Caco-2 (cell line): ENCODE results near the gene TRPM7. TPM values are rescaled to one million over a fixed set of nuclear protein-coding genes. Genes with fewer than 3 reads are reported as not detected.

Source experiments
- BruUV-seq: library from RNA; stranded (reverse); fragments of 400-500 nt; replicated peaks from 2 replicates; lab custom pipeline; 2021; lab: Mats Ljungman, UMichigan
- CTCF ChIA-PET: fragments of 300-600 bp; sonication (Branson Sonifier 250); formaldehyde crosslinking; loops from one replicate; lab custom pipeline; 2022; ENCODE audit warnings: antibody characterized with exemption; lab: Charles Lee
- POLR2A ChIA-PET: fragments of 300-600 bp; sonication (Branson Sonifier 250); formaldehyde crosslinking; loops from one replicate; lab custom pipeline; 2022; ENCODE audit warnings: antibody characterized with exemption; lab: Charles Lee
- DNase-seq, 2 experiments: peaks; one replicate each; pipeline versions ENCODE4 v3.0.0 to v3.0.0-alpha.2; 2020 to 2022
- H3K27me3 ChIP-seq: replicated peaks from 2 replicates; pipeline ENCODE4 v1.6.0; 2011; ENCODE audit warnings: low read length; ENCODE audit not compliant: control insufficient read depth, insufficient read depth
- H3K36me3 ChIP-seq: 2 replicates; pipeline ENCODE4 v1.5.1; 2011; ENCODE audit warnings: low read length; ENCODE audit not compliant: control insufficient read depth, insufficient read depth
- H3K4me1 ChIP-seq: fragments of 250-450 bp; sonication (Bioruptor Pico); 2 replicates; pipeline ENCODE4 v1.5.1; 2020; ENCODE audit warnings: mild to moderate bottlenecking
- H3K4me3 ChIP-seq: 2 replicates; pipeline ENCODE4 v1.5.1; 2011; ENCODE audit warnings: low read depth, mild to moderate bottlenecking, control low read depth, low read length
- H3K9me3 ChIP-seq: fragments of 250-450 bp; sonication (Bioruptor Pico); 2 replicates; pipeline ENCODE4 v1.5.1; 2020; ENCODE audit warnings: mild to moderate bottlenecking, moderate library complexity
- H3K27ac Mint-ChIP-seq: one replicate; pipeline ENCODE4 v1.8.0; 2022; ENCODE audit warnings: mixed read lengths; ENCODE audit not compliant: unreplicated experiment
- H3K27me3 Mint-ChIP-seq: one replicate; pipeline ENCODE4 v1.8.0; 2022; ENCODE audit warnings: mixed read lengths; ENCODE audit not compliant: insufficient read depth, unreplicated experiment
- H3K36me3 Mint-ChIP-seq: one replicate; pipeline ENCODE4 v1.8.0; 2022; ENCODE audit warnings: mild to moderate bottlenecking, mixed read lengths; ENCODE audit not compliant: insufficient read depth, unreplicated experiment
- H3K4me1 Mint-ChIP-seq: one replicate; pipeline ENCODE4 v1.8.0; 2022; ENCODE audit warnings: low read depth, mixed read lengths; ENCODE audit not compliant: unreplicated experiment
- H3K4me3 Mint-ChIP-seq: one replicate; pipeline ENCODE4 v1.8.0; 2022; ENCODE audit warnings: mild to moderate bottlenecking, moderate library complexity, mixed read lengths; ENCODE audit not compliant: unreplicated experiment
- H3K9me3 Mint-ChIP-seq: one replicate; pipeline ENCODE4 v1.8.0; 2022; ENCODE audit warnings: mixed read lengths; ENCODE audit not compliant: unreplicated experiment
- intact Hi-C: fragments of 100-400 bp; cut with micrococcal nuclease; formaldehyde crosslinking; loops from one replicate; pipeline ENCODE4 v1.10.0; 2022; ENCODE audit not compliant: unreplicated experiment
- total RNA-seq: library from RNA; stranded (reverse); gene quantifications from 2 replicates; pipeline ENCODE4 v1.2.3, GENCODE V29; 2022
- TF ChIP-seq, protein P1 (sequence below), 2 experiments: fragments of 200-600 bp in 1 of 2; IDR thresholded peaks; 1 replicate in 1 of 2; 2 replicates in 1 of 2; pipeline versions ENCODE4 v1.5.1 to v1.8.0; 2011 to 2022; ENCODE audit warnings: antibody characterized with exemption in 1 of 2, control low read depth in 1 of 2, inconsistent platforms in 1 of 2, low read depth in 1 of 2, low read length in 1 of 2, mild to moderate bottlenecking in 1 of 2, moderate library complexity in 1 of 2; ENCODE audit not compliant: insufficient read depth in 1 of 2, severe bottlenecking in 1 of 2, unreplicated experiment in 1 of 2

TRPM7 gene
- total RNA-seq, 1 experiment from 2014 or later = 70.9 TPM

DNA sequence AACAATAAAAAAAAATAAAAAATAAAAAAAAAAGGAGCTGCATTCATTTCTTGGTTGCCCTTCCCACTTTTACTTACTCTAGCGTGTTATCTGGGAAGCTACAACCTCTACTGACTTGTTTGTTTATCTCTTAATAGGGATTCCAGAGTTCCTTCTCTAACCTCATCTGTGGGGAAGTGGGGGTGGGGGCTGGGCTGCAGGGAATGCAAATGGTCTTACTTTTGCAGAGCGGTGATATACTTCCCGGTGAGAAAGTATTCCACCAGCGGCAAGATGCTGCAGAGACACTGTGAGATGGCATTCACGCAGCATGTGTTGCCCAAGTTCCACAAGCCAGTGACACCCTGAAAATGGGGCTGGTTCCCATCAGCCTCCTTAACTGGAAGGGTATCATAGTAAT is 142.2 kb downstream of the TRPM7 start:
- DNase-seq = no peak
- no peak overlapping the region for H3K27ac Mint-ChIP-seq
- BruUV-seq = no TSS peak
- Histone ChIP-seq H3K4me3 (no peak overlapping the region), H3K27me3 (no peaks in the 10 kb centered on the region), H3K36me3 (no peaks in the 10 kb centered on the region), H3K9me3 (no peaks in the 10 kb centered on the region), H3K4me1 (no peaks in the 10 kb centered on the region)
- no peaks in the 10 kb centered on the region for H3K9me3 Mint-ChIP-seq
- ChIA-PET CTCF (no interaction called here), POLR2A (no interaction called here)
- intact Hi-C loops = loop anchor here (10.0 kb wide), 1 partner anchor 360 kb away; the partner anchor contains the start of gene AP4E1
- TF ChIP-seq, protein P1, sequence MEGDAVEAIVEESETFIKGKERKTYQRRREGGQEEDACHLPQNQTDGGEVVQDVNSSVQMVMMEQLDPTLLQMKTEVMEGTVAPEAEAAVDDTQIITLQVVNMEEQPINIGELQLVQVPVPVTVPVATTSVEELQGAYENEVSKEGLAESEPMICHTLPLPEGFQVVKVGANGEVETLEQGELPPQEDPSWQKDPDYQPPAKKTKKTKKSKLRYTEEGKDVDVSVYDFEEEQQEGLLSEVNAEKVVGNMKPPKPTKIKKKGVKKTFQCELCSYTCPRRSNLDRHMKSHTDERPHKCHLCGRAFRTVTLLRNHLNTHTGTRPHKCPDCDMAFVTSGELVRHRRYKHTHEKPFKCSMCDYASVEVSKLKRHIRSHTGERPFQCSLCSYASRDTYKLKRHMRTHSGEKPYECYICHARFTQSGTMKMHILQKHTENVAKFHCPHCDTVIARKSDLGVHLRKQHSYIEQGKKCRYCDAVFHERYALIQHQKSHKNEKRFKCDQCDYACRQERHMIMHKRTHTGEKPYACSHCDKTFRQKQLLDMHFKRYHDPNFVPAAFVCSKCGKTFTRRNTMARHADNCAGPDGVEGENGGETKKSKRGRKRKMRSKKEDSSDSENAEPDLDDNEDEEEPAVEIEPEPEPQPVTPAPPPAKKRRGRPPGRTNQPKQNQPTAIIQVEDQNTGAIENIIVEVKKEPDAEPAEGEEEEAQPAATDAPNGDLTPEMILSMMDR (IDR thresholded peaks at IDR 0.05; ENCODE audit: insufficient read depth in 1 of 2, low read depth in 1 of 2, low read length in 1 of 2, severe bottlenecking in 1 of 2, unreplicated experiment in 1 of 2) = no peak
- H3K27me3 Mint-ChIP-seq = no peaks in the 10 kb centered on the region
- H3K4me1 Mint-ChIP-seq = no peaks in the 10 kb centered on the region
- H3K4me3 Mint-ChIP-seq = no peak overlapping the region
- no peaks in the 10 kb centered on the region for H3K36me3 Mint-ChIP-seq

DNA sequence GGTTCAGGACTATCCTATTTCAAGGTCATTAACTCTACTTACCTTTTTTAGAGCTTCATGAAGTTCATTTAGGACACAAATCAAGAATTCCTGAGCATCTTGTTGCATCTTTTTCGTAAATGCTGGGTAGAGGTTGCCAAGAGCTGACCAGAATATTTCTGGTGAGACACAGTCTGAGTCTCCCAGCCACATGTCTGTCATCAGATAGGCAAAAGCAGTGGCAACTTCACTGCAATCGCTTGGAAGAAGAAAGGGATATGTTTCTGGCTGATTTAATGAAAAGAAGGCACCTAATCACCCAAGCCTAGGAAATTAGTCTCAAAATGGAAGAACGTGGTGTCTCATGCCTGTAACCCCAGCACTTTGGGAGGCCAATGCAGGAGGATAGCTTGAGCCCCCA is 143.0 kb downstream of the TRPM7 start:
- H3K4me3 Mint-ChIP-seq = no peak overlapping the region
- TF ChIP-seq, protein P1 (IDR thresholded peaks at IDR 0.05; ENCODE audit: insufficient read depth in 1 of 2, low read depth in 1 of 2, low read length in 1 of 2, severe bottlenecking in 1 of 2, unreplicated experiment in 1 of 2) = no peak
- CTCF ChIA-PET = no interaction called here
- no peak for DNase-seq
- no peaks in the 10 kb centered on the region for H3K4me1 Mint-ChIP-seq
- no peaks in the 10 kb centered on the region for H3K27me3 ChIP-seq
- no peaks in the 10 kb centered on the region for H3K9me3 ChIP-seq
- POLR2A ChIA-PET = no interaction called here
- no peaks in the 10 kb centered on the region for H3K36me3 Mint-ChIP-seq
- H3K27me3 Mint-ChIP-seq = no peaks in the 10 kb centered on the region
- no peaks in the 10 kb centered on the region for H3K4me1 ChIP-seq
- H3K36me3 ChIP-seq = no peaks in the 10 kb centered on the region
- no peak overlapping the region for H3K27ac Mint-ChIP-seq
- no TSS peak for BruUV-seq
- H3K9me3 Mint-ChIP-seq = no peaks in the 10 kb centered on the region
- H3K4me3 ChIP-seq = no peak overlapping the region
- intact Hi-C loops = loop anchor here (10.0 kb wide), 1 partner anchor 361 kb away; the partner anchor contains the start of gene AP4E1

DNA sequence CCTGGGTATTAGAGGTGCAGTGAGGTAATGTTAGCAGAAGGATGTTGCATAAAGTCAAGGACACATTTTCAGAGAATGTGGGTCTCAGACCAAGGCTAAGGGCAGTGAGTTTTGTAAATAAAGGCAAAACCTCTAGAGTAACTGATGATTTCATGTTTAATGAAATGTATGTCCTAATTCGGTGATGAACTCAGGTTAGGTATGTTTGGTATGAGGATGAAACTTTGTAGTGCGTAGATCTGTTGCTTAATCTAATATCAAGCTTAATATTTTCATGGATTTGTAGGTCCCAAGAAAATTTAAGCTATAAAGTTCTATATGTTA is 143.7 kb downstream of the TRPM7 start:
- Mint-ChIP-seq H3K36me3 (no peaks in the 10 kb centered on the region), H3K27ac (no peak overlapping the region), H3K4me3 (no peak overlapping the region), H3K27me3 (no peaks in the 10 kb centered on the region), H3K9me3 (no peaks in the 10 kb centered on the region), H3K4me1 (no peaks in the 10 kb centered on the region)
- no peaks in the 10 kb centered on the region for H3K4me1 ChIP-seq
- no peaks in the 10 kb centered on the region for H3K9me3 ChIP-seq
- intact Hi-C loops = loop anchor here (10.0 kb wide), 1 partner anchor 362 kb away; the partner anchor contains the start of gene AP4E1
- ChIA-PET POLR2A (no interaction called here), CTCF (no interaction called here)
- H3K36me3 ChIP-seq = no peaks in the 10 kb centered on the region
- H3K27me3 ChIP-seq = no peaks in the 10 kb centered on the region
- TF ChIP-seq, protein P1 (IDR thresholded peaks at IDR 0.05; ENCODE audit: insufficient read depth in 1 of 2, low read depth in 1 of 2, low read length in 1 of 2, severe bottlenecking in 1 of 2, unreplicated experiment in 1 of 2) = no peak
- no peak overlapping the region for H3K4me3 ChIP-seq
- BruUV-seq = no TSS peak
- DNase-seq = no peak
